ENCODE results near the gene COQ8A.
"Not testable (repeated sequence)": the region's sequence is repeated elsewhere in the genome, so short reads cannot be mapped to it uniquely, and the experiment has no call there.

GRCh38 chr1:226929260-226930111, 10.6 kb upstream of the COQ8A start:
- TF ChIP-seq CSDC2, CSRNP3 (CRISPR knock-in tag; IDR thresholded peaks at IDR 0.05): not testable (repeated sequence)

Measured in SK-N-SH treated with all-trans-retinoic acid at 6 μM for 48 hours (cell line).